ENCODE data around the gene PRKCZ. TPM values are rescaled to one million over a fixed set of nuclear protein-coding genes. Genes with fewer than 3 reads are reported as not detected.
A peak's percentile ranks its signal among the peaks of the same experiment; 100 is the strongest.

PRKCZ gene
- total and polyA plus RNA-seq, 9 of the 15 experiments (the other 6 are each of a cell fraction or from before 2014, with no cell fraction given) = 0.07 to 3.1 (median 1.3) TPM

DNA sequence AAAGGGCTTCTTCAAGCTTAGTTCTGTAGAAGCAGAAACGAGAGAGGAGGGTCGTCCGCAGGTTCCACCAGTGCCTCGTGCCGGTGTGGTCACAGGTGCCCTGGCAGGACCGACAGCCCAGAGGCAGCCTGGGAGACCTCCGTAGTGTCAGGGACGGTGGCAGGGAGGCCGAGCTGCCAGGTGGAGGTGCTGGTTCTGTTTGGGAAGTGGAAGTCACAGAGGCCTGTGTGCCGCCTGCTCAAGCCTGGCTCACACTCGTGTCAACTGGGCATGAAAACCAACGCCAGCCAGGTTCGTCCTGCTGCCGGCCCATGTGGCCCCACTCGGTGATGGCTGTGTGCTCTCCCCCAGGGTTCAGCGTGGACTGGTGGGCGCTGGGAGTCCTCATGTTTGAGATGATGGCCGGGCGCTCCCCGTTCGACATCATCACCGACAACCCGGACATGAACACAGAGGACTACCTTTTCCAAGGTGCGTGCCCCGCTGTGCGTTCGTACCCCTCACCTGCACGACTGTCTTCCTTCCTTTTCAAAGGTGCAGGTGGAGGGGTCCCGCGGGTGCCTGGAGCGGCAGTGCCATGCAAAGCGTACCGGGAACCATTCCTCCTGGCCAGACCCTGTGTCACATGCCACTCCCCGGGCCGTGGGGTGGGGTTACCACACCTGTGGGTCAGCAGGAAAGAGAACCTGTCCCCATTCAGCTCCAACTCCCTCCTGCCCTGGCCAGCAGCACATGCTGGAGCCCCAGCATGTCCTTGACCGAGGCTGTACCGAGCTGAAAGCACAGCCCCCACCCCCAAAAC lies 123.5 kb downstream of the PRKCZ start (continued):
- TF ChIP-seq ZNF79 (CRISPR knock-in tag; IDR thresholded peaks at IDR 0.05; ENCODE audit: low read depth) = no peak
- TF ChIP-seq ELF2 (CRISPR knock-in tag; IDR thresholded peaks at IDR 0.05) = no peak
- TF ChIP-seq DPF2 (IDR thresholded peaks at IDR 0.05) = no peak
- no peak for TF ChIP-seq ZNF699 (CRISPR knock-in tag; IDR thresholded peaks at IDR 0.05; ENCODE audit: insufficient replicate concordance)
- no peak for TF ChIP-seq PHF20 (IDR thresholded peaks at IDR 0.05; ENCODE audit: partially characterized antibody)
- TF ChIP-seq CSDE1 (IDR thresholded peaks at IDR 0.05) = no peak
- no peak for TF ChIP-seq SIX5 (IDR thresholded peaks at IDR 0.05; ENCODE audit: borderline replicate concordance in 1 of 2, insufficient read depth in 1 of 2, low read depth in 1 of 2, low read length in 2 of 2)
- no peak for TF ChIP-seq RBM22 (IDR thresholded peaks at IDR 0.05; ENCODE audit: low read depth, low read length, poor library complexity, severe bottlenecking)

GRCh38 chr1:2174348-2175054 lies 124.3 kb downstream of the PRKCZ start:
- ChIA-PET POLR2A (interaction anchor here (0.7 to 2.1 kb wide), 13 partner anchors 9 to 716 kb away, joined by 3 to 8 read pairs (median 3); partner anchors contain the start of gene TMEM52), CTCF (ENCODE audit: low intra/inter-chr PET ratio) (interaction anchor here (1.9 to 2.1 kb wide), 2 partner anchors 42 to 208 kb away, joined by 7 to 8 read pairs; no protein-coding TSS in a partner anchor)
- Histone ChIP-seq H3K4me2 (ENCODE audit: insufficient read depth, low read length) (peak overlapping the region; percentile 23; the same call in 1 of the 2 replicates), H3K4me1 (replicated peaks in 1 of 2; ENCODE audit: control insufficient read depth in 2 of 2, insufficient read depth in 2 of 2, low read length in 2 of 2) (peaks cover 29 to 73% of the 10 kb centered on the region in 2 experiments), H3K36me3 (ENCODE audit: control insufficient read depth, insufficient read depth, low read length) (no peaks in the 10 kb centered on the region), H3K9me1 (ENCODE audit: control insufficient read depth, insufficient read depth, low read length) (peaks cover 9% of the 10 kb centered on the region), H3K4me3 (no peak overlapping the region), H3K9me3 (replicated peaks; ENCODE audit: control insufficient read depth, insufficient read depth, low read depth, low read length) (no peaks in the 10 kb centered on the region), H4K20me1 (replicated peaks; ENCODE audit: control insufficient read depth, insufficient read depth, low read length) (no peaks in the 10 kb centered on the region; the same call in 1 of the 2 replicates), H2AFZ (ENCODE audit: low read depth, low read length) (peak overlapping the region; percentile 63), H3K27me3 (ENCODE audit: control insufficient read depth in 2 of 2, insufficient read depth in 2 of 2, low read length in 2 of 2) (peaks cover 28 to 43% of the 10 kb centered on the region in 2 experiments), H3K79me2 (ENCODE audit: control insufficient read depth, insufficient read depth, low read length) (no peaks in the 10 kb centered on the region), H3K27ac (ENCODE audit: extremely low read depth, low read depth, low read length) (no peak overlapping the region), H3K9ac (ENCODE audit: insufficient read depth in 1 of 2, low read depth in 2 of 2, low read length in 2 of 2) (peak overlapping the region in 1 of 2 experiments; percentile 75; a peak in 2 of 4 replicates)
- in situ Hi-C loops (cut with MboI) = loop anchor here (25.0 kb wide), 1 partner anchor 363 kb away; the partner anchor contains the start of genes HES5 and PANK4
- BruUV-seq (replicated peaks) = no TSS peak
- intact Hi-C loops (cut with micrococcal nuclease) = loop anchor here (2.0 kb wide), 2 partner anchors 42 to 84 kb away; no protein-coding TSS in a partner anchor
- ATAC-seq (peak; percentile 72), FAIRE-seq (peak; percentile 82), DNase-seq (ENCODE audit: extremely low read depth in 1 of 4, low spot score in 3 of 4) (peak; percentile 79 to 88 (median 85))
- WGBS (ENCODE audit: insufficient coverage, low coverage, missing lambda C conversion rate) = 19% methylated on average over 31 of the region's 31 CpGs
- TF ChIP-seq BCOR (IDR thresholded peaks at IDR 0.05) (peak; percentile 44; the same call in 1 of the 2 replicates), RBM17 (IDR thresholded peaks at IDR 0.05; ENCODE audit: borderline replicate concordance, low read depth, low read length) (no peak), GATAD2A (IDR thresholded peaks at IDR 0.05) (no peak), SMC3 (conservative IDR thresholded peaks at IDR 0.05; ENCODE audit: insufficient read depth, low read depth, low read length) (peak; percentile 72), BHLHE40 (IDR thresholded peaks at IDR 0.05; ENCODE audit: low read length) (peak; percentile 79), MNT (conservative IDR thresholded peaks at IDR 0.05) (peak; percentile 51 to 70; a peak in 3 of 4 replicates)
